IPS-15b (cell line): Measurements from ENCODE around the gene SCAP.

Source experiments
- H3K27me3 ChIP-seq: one replicate; pipeline ENCODE4 v1.6.1; 2013; ENCODE audit warnings: low read length; ENCODE audit not compliant: control insufficient read depth, insufficient read depth
- H3K36me3 ChIP-seq: one replicate; pipeline ENCODE4 v1.6.1; 2013; ENCODE audit warnings: low read length; ENCODE audit not compliant: control insufficient read depth, insufficient read depth
- H3K4me1 ChIP-seq: one replicate; pipeline ENCODE4 v1.6.1; 2013; ENCODE audit warnings: mild to moderate bottlenecking, low read length; ENCODE audit not compliant: control insufficient read depth, insufficient read depth
- H3K4me3 ChIP-seq: one replicate; pipeline ENCODE4 v1.5.1; 2013; ENCODE audit warnings: low read depth, low read length
- H3K9ac ChIP-seq: one replicate; pipeline ENCODE4 v1.6.1; 2013; ENCODE audit warnings: low read depth, mild to moderate bottlenecking, low read length
- H3K9me3 ChIP-seq: one replicate; pipeline ENCODE4 v1.6.1; 2013; ENCODE audit warnings: mild to moderate bottlenecking, low read length; ENCODE audit not compliant: control insufficient read depth, insufficient read depth

The SCAP gene

DNA sequence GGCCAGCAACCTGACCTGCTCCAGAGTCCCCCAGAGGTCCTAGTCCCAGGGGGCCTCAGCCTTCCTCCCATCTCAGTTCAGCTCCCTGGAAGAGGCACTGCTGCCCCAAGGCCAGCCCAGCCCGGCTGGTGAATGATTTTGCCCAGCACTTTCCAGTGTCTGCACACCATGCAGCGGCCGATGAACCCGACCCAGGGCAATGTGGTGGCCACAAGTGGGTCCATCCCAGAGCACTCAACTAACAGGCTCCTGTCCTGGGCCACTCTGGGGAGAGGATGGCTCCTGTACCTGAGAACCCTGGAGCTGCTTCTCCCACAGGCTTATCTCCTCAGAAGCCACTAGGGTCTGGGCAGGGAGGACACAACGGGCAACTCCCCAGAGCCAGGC, 55.7 kb downstream of the SCAP start:
- H3K27me3 ChIP-seq, result no peaks in the 10 kb centered on the region
- peaks cover 53% of the 10 kb centered on the region for H3K36me3 ChIP-seq
- no peak overlapping the region for H3K9ac ChIP-seq
- no peak overlapping the region for H3K4me3 ChIP-seq
- no peaks in the 10 kb centered on the region for H3K9me3 ChIP-seq
- no peaks in the 10 kb centered on the region for H3K4me1 ChIP-seq

DNA sequence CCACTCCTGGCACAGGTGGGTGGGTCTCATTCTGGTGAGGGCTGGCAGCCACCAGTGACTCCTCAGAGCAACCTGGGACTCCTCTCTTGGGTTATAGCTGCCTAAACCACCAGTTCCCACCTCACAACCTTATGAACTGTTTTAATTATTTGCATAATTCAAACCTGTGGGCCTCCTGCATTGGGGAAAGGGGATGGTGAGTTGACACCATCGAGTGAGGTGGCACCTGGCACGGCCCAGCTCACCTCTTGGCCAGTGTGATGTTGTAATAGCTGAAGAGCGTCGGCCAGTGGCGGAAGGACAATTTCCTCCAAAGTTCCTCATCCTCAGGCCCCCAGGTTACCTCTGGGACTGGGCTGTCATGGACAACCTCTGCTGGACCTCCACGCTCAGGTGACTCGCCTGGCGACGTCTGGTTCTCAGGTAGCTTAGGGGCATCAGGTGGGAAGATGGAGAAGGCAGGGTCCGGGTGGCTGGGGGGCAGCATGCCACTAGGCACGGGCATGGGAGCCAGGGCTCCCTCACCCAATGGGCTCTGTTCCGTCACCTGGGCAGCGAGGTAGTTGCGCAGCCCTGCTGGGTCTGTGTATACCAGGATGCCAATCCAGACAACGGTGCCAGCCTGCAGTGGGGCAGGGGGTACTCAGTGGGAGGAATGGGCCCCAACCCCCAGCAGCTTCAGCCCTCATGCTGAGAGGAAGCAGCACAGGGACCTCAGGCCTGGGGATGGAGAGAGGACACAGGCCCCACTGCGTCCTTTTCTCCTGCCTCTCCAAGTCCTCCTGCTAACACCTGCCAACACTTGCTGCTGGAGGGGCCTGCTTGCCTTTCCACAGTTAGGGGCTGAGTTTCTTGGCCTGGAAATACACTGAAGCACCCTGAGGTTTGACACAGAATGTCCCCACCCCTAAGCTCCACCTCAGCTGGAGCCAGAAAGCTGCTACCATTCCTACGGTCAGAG, 56.4 kb downstream of the SCAP start:
- peaks cover 59% of the 10 kb centered on the region for H3K36me3 ChIP-seq
- H3K9me3 ChIP-seq, result no peaks in the 10 kb centered on the region
- H3K9ac ChIP-seq, result no peak overlapping the region
- H3K27me3 ChIP-seq, result no peaks in the 10 kb centered on the region
- no peaks in the 10 kb centered on the region for H3K4me1 ChIP-seq
- H3K4me3 ChIP-seq, result no peak overlapping the region

DNA sequence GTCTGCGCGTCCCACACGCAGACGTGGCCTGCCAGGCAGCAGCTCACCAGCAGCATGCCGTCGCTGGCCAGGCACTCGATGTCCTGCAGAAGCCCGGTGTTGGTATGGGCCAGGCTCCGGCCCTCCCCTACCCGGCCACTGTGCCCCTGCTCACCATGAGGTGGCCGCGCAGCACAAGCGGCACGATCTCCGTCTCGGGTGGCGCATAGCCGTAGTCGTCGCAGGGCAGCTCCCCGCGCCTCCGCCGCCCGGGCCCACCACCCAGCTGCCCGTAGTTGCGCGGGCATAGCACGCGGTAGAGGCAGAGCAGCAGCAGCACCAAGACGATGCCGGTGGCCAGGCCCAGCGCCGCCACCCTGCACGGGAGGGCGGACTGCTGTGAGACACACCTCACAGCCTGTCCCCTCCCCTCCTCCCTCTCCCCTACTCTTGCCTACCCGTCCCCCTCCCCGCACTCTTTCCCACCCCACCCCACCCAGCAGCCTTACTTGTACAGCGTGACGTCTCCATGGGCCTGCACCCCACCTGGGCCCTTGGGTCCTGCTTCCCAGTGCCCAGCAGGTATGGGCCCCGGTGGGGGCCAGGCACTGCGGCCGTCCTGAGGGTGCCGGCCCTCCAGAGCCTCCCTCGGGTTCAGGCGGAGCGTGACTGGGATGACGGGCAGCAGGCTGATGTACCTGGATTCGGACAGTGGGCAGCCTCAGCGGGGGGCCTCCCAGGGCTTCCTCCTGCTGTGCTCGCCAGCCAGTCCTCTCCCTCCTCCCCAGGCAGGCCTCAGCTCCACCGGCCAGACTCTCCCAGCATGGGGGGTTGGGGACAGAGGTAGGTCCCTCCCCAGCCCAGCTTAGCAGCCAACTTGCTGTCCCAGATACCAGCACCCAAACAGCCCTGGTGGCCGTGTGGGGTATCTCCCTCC, 57.3 kb downstream of the SCAP start:
- Histone ChIP-seq H3K4me3 (no peak overlapping the region), H3K27me3 (no peaks in the 10 kb centered on the region), H3K36me3 (peaks cover 69% of the 10 kb centered on the region), H3K9me3 (no peaks in the 10 kb centered on the region), H3K9ac (no peak overlapping the region), H3K4me1 (no peaks in the 10 kb centered on the region)

DNA sequence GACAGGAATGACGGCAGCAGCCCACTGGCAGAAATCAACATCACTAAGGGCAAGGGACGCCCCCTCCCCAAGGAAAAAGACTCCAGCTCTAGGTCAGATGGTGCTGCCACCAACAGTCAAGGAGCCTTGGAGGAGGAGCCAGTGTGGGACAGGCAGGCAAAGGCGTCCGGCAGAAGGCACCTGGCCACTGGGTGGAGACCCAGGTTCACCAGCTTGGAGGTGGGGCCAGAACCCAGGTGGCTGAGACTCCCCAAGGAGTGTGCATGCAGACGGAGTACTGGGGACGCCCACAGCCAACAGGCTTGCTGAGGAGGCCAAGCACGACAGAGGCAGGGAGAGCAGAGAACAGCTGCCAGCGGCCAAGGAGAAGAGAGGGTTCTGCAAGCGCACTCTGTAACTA, 59.7 kb downstream of the SCAP start:
- no peak overlapping the region for H3K4me3 ChIP-seq
- no peaks in the 10 kb centered on the region for H3K27me3 ChIP-seq
- H3K9me3 ChIP-seq, result no peaks in the 10 kb centered on the region
- peaks cover 78% of the 10 kb centered on the region for H3K36me3 ChIP-seq
- no peaks in the 10 kb centered on the region for H3K4me1 ChIP-seq
- no peak overlapping the region for H3K9ac ChIP-seq

DNA sequence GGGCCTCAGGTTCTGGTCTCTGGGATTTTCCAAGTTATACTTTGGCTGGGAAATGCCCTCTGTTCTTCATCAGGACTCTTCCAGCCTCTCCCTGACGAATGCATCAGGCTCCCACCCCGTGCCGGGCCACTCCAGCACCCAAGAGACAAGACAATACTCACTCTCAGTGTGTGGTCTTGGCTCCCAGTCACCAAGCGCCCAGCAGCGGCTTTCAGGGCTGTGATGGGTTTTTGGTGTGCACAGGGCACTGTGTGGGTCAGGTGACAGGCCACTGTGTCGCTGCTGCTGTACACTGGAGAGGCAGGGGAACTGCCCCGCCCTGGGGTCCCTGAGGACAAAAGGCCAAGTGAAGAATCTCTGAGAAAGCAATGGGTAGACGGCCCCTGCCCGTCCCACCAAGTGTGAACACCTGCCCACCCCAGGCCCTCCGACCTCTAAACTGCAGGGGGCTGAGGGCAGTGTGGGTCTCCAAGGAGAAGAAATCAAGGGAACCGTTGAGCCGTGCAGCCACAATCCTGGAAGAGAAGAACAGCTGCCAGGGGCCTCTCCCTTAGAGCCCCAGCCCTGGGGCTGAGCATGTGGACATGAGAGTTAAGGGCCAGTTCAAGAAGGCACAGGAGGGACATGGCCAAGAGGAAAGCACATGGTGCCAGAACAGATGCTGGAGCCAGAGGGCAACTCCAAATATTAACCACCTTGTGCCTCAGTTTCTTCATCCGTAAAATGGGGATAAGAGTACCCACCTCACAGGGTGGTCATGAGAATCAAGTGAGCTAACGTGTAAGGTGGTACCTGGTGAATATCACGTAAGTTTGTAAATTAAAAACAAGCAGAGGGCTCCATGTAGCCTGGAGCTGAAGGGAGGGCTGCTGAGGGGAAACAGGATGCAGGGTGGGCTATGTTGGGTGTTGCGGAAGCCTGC, 60.8 kb downstream of the SCAP start:
- Histone ChIP-seq H3K9ac (no peak overlapping the region), H3K4me3 (no peak overlapping the region), H3K36me3 (peaks cover 76% of the 10 kb centered on the region), H3K27me3 (no peaks in the 10 kb centered on the region), H3K4me1 (no peaks in the 10 kb centered on the region), H3K9me3 (no peaks in the 10 kb centered on the region)

DNA sequence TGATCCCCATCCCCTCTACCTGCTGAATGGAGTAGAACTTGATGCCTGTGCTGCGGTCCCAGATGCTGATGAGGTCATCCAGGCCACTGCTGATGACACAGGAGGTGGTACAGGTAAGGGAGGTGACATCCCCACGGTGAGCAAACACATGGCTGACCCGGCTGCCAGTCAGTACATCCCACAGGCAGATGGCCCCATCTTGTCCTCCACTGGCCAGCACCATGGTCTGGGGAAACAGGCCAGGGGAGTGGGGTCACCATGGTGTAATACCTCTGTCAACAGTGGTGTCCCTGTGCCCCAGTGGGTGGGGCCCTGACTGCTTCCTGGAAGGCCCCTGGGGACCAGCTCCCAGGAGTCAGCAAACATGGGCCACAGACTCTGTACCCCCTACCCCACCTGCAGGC, 61.6 kb downstream of the SCAP start:
- H3K9ac ChIP-seq, result no peak overlapping the region
- no peaks in the 10 kb centered on the region for H3K4me1 ChIP-seq
- no peak overlapping the region for H3K4me3 ChIP-seq
- no peaks in the 10 kb centered on the region for H3K27me3 ChIP-seq
- no peaks in the 10 kb centered on the region for H3K9me3 ChIP-seq
- peaks cover 75% of the 10 kb centered on the region for H3K36me3 ChIP-seq

DNA sequence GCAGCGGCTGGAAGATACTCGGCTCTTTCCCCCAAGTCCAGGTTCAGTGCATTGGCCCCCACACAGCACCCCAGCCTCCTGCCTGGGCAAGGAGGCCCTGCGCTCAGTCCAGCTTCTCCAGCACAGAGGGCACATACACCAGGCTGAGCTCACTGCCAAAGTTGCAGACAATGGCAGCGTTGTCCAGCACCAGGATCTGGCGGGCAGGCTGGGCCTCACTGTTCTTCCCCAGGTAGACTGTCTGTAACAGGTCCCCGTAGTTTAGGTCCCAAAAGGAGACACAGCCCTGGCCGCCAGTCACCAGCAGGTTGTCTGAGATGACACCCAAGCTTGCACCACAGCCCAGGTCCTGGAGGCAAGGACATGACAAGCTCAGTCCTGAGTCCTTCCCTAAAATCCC, 62.0 kb downstream of the SCAP start:
- no peaks in the 10 kb centered on the region for H3K9me3 ChIP-seq
- no peak overlapping the region for H3K4me3 ChIP-seq
- no peaks in the 10 kb centered on the region for H3K4me1 ChIP-seq
- no peak overlapping the region for H3K9ac ChIP-seq
- H3K27me3 ChIP-seq, result no peaks in the 10 kb centered on the region
- H3K36me3 ChIP-seq, result peaks cover 75% of the 10 kb centered on the region

DNA sequence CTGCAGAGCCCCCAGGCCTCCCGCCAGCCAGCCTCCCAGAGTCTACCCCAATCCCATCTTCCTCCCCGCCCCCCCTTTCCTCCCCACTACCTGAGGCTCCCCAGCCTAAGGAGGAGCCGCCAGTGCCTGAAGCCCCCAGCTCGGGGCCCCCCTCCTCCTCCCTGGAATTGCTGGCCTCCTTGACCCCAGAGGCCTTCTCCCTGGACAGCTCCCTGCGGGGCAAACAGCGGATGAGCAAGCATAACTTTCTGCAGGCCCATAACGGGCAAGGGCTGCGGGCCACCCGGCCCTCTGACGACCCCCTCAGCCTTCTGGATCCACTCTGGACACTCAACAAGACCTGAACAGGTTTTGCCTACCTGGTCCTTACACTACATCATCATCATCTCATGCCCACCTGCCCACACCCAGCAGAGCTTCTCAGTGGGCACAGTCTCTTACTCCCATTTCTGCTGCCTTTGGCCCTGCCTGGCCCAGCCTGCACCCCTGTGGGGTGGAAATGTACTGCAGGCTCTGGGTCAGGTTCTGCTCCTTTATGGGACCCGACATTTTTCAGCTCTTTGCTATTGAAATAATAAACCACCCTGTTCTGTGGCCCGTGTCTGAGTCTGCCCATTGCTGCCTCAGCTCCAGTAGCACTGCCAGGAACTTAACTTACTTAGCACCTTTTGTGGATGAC, 62.8 kb downstream of the SCAP start:
- Histone ChIP-seq H3K4me1 (no peaks in the 10 kb centered on the region), H3K36me3 (peaks cover 75% of the 10 kb centered on the region), H3K9me3 (no peaks in the 10 kb centered on the region), H3K27me3 (no peaks in the 10 kb centered on the region), H3K4me3 (no peak overlapping the region), H3K9ac (no peak overlapping the region)

DNA sequence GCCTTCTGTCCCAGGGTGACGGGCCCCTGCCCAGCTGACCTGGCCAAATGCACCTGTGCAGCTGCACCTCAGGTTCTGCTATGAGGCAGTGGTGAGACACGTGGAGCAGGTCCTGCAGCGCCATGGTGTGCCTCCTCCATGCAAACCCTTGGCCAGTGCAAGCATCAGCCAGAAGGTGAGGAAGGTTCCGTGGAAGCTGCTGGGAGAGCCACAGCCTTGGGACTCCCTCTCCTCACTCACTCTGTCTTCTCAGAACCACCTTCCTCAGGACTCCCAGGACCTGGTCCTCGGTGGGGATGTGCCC, 63.3 kb downstream of the SCAP start:
- Histone ChIP-seq H3K9me3 (no peaks in the 10 kb centered on the region), H3K27me3 (no peaks in the 10 kb centered on the region), H3K36me3 (peaks cover 79% of the 10 kb centered on the region), H3K4me3 (no peak overlapping the region), H3K9ac (no peak overlapping the region), H3K4me1 (no peaks in the 10 kb centered on the region)

DNA sequence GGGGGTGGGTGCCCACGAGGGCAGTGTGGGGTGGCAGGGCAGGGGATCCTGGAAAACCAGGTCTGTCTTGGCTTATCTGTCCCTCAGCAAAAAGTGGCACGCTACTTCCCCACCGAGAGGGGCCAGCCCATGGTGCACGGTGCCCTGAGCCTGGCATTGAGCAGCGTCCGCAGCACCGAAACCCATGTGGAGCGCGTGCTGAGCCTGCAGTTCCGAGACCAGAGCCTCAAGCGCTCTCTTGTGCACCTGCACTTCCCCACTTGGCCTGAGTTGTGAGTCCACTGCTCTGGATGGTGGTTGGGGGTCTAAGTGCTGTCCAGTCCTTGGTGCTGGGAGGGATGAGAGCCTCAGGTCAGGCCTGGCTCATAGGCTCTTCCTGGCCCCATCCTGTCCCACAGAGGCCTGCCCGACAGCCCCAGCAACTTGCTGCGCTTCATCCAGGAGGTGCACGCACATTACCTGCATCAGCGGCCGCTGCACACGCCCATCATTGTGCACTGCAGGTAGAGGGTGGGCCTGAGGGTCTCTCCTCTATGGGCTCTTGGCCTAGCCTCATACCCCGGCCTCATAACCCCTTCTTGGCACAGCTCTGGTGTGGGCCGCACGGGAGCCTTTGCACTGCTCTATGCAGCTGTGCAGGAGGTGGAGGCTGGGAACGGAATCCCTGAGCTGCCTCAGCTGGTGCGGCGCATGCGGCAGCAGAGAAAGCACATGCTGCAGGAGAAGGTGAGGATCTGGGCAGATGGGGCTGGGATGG, 63.9 kb downstream of the SCAP start:
- Histone ChIP-seq H3K9me3 (no peaks in the 10 kb centered on the region), H3K4me3 (no peak overlapping the region), H3K36me3 (peaks cover 79% of the 10 kb centered on the region), H3K4me1 (no peaks in the 10 kb centered on the region), H3K27me3 (no peaks in the 10 kb centered on the region), H3K9ac (no peak overlapping the region)
